GM19238 (cell line): ENCODE results near the gene STK16.

ENCODE experiments used
- DNase-seq: peaks from one replicate; pipeline ENCODE4 v3.0.0; 2011; ENCODE audit warnings: low spot score; ENCODE audit not compliant: insufficient read length

Gene STK16

DNA sequence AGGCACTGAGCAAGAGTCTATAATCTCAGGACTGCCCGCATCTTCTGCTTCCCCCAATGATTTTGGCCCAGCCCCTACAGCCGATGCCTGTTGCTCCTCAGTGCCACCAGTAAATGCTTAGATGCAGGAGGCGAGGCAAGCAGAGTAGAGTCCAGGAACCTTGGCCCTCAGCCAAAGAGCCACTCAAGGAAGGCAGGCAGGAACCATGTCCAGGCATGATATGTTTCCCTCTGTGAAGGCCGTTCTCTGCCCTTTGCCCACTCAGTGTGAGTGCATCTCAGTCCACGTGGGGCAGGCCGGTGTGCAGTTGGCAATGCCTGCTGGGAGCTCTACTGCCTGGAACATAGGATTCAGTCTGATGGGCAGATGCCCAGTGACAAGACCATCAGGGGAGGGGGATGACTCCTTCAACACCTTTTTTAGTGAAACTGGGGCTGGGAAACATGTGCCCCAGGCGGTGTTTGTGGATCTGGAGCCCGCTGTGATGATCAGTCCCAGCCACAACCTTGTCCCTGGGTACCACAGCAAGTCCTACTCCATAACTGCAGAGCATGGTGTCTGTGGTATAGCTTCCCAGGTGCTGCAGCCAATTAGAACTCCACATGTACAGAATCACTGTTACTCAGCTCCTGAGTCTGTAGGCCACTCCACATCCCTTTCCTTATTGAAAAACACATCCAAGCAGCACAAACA, 24.2 kb downstream of the STK16 start:
- DNase-seq, result no peak

DNA sequence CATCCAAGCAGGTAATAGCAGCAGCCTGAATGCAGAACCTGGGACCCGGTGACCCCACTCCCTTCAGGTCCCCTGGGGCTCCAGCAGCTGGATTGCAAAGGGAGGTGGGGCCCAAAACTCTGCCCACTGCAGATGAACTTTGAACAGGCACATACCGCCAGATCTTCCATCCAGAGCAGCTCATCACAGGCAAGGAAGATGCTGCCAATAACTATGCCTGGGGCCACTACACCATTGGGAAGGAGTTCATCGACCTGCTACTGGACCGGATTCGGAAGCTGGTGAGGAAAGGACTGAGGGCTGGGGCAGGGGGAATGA, 24.7 kb downstream of the STK16 start:
- no peak for DNase-seq

DNA sequence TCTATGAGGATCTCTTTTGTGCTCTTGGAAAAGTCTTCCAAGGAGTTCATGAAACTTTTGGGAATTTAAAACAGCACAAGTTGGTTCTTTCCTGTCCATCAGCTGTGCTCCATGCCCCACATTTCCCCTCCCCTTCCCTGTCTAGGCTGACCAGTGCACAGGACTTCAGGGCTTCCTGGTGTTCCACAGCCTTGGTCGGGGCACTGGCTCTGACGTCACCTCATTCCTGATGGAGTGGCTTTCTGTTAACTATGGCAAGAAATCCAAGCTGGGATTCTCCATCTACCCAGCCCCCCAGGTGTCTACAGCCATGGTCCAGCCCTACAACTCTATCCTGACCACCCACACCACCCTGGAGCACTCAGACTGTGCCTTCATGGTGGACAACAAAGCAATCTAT, 25.7 kb downstream of the STK16 start:
- DNase-seq, result no peak

DNA sequence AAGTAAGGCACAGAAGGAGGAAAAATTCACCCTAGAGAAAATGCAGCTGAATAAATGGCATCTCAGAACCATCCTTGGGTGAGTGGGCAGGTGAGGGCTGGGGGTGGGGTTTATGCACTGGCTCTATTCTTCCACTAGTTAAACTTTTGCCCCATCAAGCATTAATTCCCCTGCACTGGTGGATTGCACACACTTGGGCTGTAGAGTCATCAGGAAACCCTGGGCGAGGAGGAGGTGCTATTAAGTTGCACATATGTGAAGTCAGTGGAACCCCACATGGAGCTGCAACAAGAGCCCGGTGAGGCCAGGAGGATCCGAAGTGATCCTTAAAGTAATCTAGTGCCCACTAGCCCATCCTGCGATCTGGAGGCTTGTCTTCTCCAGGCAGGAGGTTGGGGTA, 27.1 kb downstream of the STK16 start:
- no peak for DNase-seq

DNA sequence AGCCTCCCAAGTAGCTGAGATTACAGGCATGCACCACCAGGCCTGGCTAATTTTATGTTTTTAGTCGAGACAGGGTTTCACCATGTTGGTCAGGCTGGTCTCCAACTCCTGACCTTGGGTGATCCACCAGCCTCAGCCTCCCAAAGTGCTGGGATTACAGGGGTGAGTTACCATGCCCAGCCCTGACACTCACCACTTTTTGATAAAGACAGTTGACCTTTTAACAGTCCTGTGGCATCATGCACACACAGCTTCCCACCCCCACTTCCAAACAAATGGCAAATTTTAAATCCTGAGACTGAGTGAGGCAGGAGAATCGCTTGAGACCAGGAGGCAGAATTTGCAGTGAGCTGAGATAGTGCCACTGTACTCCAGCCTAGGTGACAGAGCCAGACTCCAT, 27.7 kb downstream of the STK16 start:
- DNase-seq, result no peak

DNA sequence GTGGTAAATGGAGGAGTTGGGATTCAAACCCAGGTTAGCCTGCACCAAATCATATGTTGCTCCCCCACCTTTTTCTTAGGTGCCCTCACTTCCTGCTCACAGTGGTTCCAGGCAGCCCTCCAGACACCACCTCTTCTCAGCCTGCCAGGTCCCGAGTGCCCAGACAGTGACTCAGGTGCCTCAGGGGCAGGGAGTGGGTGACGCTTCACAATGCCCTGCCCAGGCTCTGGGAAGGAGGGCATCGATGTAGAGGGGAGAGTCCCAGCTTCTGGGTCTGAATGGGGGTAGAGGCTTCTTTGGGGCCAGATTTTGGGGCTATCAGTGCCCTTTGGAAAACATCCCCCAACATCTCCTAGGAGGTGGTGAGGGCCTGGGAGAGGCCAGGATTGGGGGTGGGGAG, 28.7 kb downstream of the STK16 start:
- DNase-seq, result no peak

DNA sequence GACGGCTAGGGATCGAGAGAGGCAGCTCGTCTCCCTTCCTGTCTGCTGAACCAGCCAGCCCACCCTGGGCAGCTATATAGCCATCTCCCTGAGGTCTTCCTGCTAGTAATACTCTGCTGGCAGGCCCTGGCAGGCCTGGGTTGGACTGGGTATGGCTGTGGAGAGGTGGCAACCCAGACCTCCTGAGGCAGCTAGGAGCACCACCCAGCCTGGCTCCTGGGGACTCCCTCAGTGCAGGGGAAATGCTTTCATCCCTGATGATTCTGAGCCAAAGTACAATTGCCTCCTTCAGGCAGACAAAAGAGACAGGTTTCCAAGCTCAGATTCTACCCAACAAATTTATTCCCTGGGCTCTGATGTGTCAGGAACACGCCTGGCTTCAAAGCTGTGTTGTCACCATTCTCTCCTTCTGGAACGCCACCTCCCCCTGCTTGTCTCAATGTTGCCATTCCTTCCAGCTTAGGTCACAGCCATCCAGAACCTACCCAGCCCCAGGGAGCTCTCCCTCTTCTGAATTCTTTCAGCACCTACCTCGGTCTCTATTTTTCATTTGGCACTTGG, 29.2 kb downstream of the STK16 start:
- DNase-seq, result no peak

DNA sequence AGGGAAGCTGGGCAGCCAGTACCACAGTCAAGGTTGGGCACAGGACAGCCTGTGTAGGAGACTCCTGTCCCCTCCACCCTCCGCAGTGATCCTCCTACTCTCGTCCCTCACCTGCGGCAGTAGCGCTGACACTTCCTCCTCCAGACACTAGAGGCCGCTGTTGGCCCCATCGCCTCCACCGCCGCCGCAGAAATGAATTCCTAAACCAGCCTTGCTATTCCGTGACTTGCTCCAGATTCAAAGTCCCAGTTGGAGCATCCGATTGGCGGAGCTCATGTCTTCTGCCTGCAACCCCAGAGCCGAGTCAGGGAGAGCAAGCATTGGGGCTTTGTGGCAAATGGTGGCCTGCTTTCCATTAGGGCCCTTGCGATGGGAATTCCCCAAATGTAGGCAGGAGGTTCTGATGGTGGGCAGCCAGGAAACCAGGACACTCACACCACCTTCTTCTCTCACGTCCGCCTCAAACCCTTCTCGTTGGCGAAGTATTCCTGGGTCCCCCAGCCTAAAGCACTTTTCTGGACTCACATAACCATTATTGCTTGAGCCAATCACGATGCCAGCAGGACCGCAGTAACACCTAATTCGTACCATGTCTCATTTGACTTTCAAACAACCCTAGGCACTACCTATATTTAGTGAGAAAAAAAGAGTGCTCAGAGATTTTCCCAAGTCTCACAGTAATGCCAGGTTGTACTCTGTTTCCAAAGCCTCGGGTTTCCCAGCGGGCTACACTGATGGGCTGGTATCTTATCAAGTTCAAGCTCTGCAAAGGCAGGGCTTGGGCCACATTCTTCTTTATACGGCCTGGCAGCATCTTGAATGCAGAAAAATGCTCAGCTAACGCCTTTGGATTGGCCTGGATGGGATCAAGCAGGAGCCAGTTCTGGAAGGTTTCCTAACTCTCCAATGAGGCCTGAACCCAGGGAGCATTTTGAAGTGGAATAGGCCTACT, 32.7 kb downstream of the STK16 start:
- DNase-seq, result peak; percentile 69

DNA sequence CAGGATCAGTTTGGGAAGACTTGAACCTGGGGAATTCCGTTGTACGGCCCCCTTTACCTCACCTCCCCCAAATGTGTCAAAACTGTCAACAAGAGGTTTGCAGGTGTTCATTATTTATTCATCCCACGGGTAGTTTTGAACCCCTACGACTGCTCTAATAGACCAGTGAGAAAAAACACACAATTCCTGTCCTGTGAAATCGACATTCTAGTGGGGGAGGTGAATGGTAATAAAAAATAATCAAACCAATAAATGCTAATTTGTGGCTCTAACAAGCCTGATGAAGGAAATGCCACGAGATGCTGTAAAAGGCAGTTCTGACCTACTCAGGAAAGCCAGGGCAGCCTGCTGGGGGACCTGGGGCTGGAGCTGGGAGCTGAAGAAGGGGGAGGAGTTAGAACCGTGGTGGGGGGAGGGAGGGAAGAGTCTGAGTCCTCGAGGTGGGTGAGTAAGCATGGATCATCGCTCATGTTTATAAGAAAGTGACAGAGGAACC, 33.4 kb downstream of the STK16 start:
- DNase-seq, result no peak

DNA sequence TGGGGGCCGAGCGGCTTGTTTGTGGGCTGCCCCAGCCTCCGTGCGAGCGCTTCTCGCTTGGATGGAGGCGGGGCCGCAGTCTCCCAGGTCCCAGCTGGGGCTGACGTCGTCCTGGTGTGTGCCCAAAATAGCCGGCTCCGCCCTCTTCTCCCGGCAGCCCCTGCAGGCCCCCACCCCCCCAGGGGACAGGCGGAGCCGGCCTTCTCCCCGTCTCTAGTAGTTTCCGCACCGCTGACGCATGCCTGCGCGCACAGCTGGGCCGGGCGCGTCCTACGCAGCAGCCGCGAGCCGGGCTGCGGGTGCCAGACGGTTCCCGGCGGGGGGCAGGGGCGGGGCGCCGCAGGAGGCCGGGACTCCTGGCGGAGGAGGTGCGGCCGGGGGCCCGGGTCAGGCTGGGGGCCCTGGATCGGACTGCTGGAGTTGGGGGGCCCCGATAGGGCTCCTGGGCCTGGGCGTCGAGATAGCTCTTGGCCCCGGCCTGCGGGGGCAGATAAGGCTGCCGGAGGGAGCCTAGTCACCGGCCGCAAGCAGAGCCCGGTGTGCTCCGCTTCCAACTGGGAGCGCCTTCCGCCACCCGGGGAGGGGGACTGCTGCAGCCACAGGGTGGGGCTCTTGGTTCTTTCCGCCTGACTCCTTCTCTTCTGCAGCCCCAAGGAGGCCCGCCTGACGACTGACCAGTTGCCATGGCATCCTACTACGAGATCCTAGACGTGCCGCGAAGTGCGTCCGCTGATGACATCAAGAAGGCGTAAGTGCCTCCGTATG, 34.1 kb downstream of the STK16 start, which contains the start of gene DNAJB2:
Gene DNAJB2, plus strand, starts transcription at position 216 of the 765 bp plus-strand sequence. Its CDS starts 468 bp downstream, at position 684.
- DNase-seq, result peak; percentile 99

DNA sequence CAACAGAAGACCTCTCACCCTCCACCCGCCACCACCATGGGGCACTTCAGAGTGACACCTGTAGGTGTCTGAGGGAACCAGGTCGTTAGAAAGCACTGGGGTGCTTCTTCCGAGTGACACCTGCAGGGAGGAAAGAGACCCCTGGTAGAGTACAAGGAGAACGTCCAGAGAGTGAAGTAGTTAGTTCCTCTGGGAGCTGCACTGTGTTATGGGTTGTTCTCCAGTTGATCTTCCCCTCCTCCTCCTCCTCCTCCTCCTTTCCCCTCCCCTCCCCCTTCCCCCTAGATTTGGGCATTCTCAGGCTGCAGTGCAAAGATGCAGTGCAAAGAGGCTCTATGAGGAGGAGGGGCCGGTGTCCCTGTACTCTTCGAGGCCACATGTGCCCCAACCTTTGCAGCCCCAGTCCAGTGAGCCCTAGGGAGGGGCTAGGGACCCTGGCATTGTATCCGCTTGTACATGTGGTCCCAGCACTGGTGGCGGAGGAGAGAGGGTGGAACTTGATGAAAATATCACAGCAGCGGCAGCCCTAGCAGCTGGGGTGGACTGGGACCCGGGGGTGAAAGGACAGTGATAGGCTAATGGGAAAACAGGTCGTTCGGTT, 34.7 kb downstream of the STK16 start:
- DNase-seq, result no peak

DNA sequence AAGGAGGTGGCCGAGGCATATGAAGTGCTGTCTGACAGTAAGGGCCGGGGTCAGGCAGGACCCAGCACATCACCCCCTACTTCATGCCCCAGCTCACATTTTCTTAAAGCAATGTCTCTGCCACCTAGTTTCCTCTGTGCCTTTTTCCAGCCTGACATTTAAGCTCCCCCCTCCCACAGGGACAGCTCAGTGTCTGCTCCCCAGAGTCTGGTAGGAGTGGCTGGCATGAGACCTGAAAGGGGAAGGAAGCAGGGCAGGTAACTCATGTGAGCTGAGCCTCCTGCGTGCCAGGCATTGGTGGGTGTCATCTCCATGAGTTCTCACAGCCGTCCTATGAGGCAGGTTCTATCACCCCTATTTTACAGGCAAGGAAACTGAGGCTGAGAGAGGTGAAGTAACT, 35.4 kb downstream of the STK16 start:
- DNase-seq, result no peak

DNA sequence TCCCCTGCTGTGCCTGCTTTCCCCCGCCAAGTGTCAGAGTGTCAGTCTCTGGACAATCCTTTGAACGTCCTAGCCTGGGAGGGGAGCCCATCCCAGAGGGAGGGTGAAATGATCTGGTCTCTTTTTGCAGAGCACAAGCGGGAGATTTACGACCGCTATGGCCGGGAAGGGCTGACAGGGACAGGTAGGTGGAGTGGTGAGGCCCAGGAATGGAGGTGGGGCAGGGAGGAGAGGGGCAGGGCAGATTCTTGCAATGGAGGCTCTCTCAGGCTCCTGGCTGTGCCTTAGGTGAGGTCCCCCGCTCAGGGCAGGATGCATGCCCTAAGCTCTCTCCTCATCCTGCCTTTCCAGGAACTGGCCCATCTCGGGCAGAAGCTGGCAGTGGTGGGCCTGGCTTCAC, 36.3 kb downstream of the STK16 start:
- no peak for DNase-seq

DNA sequence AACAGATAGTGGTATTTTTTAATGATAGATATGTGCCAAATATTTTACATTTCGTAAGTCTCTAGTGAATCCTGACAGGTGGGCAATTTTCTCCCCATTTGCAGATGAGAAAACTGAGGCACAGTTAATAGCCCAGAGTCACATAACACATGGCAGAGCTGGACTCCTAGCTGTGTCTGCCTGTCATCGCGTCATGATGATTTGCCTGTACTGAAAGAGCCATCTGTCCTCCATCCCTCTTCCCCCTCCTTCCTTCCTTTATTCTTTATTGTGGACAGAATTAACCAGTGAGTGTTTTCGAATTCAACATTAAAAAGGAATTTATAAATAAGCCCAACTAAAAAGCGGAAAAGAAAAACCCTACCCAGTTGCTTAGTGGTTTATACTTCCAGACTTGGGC, 37.1 kb downstream of the STK16 start:
- DNase-seq, result no peak

DNA sequence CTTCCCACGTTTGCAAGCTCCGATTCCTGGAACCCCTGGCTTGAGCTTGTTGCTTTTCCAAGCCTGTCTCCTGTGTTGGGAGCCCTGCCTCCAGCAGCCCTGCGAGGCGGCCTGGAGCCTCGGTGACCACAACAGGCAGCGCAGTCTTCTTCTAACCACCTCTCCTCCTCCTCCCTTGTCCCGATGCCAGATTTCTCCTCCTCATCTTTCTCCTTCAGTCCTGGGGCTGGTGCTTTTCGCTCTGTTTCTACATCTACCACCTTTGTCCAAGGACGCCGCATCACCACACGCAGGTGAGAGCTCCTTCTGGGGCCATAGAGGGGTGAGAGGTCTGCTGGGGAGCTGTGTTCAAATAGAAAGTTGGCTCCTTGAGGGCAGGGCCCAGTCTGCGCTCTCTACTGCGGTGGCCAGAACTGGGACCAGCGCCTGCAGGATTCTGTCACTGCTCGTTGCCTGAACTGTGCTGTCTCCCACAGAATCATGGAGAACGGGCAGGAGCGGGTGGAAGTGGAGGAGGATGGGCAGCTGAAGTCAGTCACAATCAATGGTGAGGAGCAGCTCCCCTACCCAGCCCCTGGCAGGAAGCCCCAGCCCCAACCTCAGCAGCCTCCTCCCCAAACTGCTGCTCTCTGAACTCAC, 37.8 kb downstream of the STK16 start:
- no peak for DNase-seq

DNA sequence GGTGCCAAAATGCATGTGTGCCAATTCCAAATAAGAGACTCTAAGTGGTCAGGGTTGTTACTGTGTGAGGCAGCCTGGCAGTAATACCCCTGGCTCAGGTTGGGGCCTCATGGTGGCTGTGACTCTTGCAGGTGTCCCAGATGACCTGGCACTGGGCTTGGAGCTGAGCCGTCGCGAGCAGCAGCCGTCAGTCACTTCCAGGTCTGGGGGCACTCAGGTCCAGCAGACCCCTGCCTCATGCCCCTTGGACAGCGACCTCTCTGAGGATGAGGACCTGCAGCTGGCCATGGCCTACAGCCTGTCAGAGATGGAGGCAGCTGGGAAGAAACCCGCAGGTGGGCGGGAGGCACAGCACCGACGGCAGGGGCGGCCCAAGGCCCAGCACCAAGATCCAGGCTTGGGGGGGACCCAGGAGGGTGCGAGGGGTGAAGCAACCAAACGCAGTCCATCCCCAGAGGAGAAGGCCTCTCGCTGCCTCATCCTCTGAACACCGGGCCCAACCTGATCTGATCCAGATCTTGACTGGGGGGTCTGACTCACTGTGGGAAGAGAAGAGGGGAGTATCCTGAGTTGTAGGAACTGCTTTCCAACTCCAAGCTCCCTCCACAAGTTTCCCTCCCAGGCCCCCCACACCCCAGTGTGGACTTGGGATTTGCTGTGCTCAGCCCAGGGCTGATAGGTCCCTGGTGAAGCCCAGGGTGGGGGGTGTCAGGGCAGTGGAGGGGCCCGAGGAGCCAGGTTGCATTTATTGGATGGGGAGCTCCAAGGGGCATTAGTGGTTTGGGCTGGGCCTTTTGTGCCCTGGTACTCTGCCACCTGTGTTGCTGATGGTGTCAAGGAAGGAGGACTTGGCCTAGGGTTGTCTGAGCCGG, 39.5 kb downstream of the STK16 start:
- DNase-seq, result no peak

DNA sequence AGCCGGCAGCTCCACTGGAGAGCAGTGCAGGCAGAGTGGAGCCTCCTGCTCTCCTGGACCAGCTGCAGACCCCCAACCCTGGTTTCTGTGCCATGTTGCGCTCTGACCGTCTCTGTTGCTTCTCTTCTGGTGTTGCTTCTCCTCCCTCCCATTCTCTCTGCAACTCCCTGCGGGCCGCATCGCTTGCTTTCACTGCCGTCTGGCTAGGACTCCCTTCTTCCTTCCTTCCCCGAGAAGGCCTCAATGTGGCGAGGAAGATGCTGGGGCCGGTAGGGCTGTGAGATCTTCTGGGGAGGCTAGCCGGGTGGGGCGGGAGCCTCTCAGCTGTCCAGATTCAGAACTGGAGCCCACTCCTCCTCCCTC, 40.1 kb downstream of the STK16 start:
- no peak for DNase-seq

DNA sequence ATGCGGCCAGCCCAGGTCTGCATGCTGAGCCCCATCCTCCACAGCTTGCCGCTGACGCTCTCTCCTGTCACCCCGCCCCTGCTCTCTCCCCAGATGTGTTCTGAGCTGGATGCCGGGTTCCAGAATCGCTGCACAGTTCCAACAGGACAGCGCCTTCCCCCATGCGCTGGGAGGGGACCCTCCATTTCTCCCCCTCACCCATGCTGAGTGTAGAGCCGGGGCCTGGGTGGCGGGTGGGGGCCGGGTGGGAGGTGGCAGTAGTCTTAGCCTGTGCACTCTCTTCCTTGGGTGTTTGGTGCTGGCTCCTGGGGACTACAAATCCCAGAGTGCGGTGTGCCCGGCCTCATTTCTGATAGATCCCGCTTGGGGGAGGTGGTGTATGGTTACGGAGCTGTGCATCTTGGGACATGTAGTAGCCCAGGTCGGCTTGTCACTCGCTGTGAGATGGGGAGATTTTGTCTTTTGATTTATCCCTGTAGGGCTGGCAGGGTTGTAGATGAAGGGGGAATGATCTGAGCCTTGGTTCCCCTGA, 40.7 kb downstream of the STK16 start:
- no peak for DNase-seq

DNA sequence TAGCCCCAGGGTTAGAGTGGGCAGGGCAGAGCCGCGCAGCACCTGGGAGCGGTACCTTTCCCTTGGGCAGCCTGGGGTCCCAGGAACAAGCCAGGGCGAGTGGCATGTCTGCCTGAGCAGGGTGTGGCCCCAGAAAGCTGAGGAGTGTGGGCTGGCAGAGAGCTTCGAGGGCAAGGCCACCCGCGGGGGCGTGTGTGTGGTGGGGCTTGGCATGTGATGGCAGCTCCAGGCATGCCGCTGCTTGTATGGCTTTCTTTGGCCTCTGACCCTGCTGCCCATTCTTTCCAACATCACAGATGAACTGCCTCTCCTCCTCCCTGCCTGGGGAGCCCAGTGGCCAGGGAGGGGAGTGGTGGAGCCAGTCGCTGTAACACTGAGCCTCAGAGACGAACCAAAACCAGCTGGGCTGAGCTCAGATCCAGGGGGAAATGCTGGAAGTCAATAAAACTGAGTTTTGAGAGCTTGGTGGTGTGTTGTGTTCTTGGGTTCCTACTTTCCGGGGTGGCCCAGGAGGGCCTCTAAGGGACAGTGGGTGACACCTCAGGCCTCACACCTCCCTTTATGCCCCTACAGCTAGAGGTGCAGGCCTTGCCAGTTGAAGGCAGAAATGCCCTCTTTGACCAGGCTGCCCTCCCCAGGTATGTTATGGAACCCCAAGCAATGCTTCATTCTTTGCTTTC, 41.3 kb downstream of the STK16 start:
- no peak for DNase-seq
